UCSD-AML1 (cell line): ENCODE measurements around the gene CDH5.
A peak's percentile ranks its signal among the peaks of the same experiment; 100 is the strongest.

ENCODE experiments used
- DNase-seq: peaks from one replicate; lab custom pipeline; 2025; ENCODE audit not compliant: unreplicated experiment; lab: John Stamatoyannopoulos, UW

Gene CDH5

DNA sequence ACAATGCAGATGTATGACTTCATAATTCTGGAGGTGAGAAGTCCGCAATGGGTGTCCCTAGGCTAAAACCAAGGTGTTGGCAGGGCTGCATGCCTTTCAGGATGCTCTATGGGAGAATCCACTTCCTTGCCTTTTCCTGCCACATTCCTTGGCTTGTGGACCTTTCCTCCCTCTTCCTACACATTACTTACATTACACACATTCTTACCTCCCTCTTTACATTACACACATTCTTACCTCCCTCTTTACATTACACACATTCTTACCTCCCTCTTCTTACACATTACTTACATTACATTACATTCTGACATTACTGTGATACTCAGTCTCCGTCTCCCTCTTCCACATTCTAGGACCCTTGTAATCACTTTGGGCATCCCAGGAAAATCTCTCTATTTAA is 14.2 kb upstream of the CDH5 start:
- no peak for DNase-seq

DNA sequence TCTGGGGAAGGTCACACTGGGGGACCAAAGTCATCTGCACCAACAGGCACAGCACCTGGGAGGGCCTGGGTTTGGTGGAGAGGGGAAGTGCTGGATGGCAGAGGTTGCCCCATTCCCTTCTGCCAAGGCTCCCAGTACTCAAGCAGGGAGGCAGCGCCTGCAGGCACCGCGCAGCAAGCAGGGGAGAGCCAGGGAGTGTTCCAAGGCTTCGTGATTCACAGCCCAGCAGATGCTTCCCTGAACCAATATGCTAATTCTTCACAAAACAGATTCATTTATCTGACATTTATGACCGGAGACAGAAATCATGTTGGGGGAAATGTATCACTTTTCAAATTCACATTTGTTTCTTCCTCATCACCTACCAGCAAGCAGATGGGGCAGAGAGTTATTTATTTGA is 13.4 kb upstream of the CDH5 start:
- no peak for DNase-seq

DNA sequence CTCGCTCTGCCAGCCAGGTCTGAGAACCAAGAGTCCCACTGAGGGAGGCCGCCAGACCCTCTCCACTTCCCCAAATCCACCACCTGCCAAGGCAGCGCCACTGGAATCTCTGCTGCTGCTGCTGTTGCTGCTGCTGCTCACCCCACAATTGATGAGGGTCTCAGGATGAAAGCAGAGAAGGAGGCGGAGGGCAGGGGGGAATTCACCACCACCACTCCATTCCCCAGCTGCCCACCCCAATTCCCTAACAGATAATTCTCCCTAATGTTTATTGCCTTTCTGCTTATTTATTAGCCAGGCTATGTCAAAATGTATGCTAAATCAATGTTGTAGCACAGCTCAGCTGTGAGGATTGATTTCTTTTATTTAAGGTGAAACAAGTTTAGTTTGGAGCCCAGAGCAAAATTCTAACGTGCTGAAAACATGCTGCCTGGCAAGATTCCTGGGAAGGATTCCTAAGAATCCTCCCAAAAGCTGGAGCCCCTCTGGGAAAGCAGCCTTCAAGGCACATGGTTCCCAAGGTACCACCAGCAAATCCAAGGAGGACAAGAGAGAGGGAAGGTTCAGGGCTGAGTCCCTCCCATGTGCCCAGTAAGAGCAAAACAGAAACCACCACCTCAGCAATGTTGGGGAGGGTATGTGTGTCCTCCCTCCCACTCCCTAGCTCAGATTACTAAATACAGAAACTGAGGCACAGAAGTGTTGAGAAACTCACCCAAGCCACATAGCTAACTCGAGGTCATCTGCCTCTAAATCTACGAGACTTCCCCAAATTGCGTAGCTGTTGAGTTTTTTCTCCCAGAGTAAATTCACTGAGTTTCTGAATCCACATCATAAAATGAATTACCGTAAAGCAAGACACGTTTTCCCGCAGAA is 12.2 kb upstream of the CDH5 start:
- DNase-seq, result no peak

GRCh38 chr16:66355526-66355925 is 11.0 kb upstream of the CDH5 start:
- no peak for DNase-seq

DNA sequence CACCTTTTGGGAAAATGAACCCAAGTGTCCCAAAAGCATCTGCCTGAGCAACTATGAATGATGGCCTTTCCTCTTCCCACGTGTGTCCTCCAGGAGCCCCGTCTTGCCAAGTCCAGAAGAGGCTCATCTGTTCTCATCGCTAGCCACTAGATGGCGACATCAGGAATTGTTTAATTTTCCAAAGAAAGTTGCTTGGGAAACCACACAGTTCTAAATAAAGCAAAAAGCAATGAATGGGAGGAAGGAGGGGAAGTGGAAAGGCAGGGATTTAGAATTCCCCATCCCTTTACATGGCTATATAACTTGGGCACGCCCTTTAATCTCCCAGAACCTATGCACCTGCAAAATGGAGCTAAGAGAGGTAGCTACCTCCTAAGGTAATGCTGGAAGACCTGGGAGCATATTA is 9.0 kb upstream of the CDH5 start:
- DNase-seq, result peak; percentile 26

- DNase-seq, result no peak
Observed at GRCh38 chr16:66358231-66358630, 8.3 kb upstream of the CDH5 start.

DNA sequence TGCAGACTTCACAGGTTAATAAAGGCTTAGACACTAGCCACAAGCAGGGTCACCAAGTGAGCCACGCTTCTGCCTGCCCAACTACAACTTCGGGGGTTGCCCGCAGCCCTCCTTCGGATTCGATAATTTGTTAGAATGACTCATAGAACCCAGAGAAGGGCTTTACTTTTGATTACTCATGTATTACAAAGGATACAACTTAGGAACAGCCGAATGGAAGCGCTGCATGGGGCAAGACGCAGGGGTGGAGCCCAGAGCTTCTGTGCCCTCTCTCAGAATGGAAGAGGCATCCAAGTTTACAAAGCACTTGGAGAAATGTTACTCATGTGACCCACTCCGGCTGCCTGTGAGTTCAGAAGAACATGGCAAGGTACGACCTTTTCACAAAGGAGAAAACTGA is 7.5 kb upstream of the CDH5 start:
- DNase-seq, result no peak

DNA sequence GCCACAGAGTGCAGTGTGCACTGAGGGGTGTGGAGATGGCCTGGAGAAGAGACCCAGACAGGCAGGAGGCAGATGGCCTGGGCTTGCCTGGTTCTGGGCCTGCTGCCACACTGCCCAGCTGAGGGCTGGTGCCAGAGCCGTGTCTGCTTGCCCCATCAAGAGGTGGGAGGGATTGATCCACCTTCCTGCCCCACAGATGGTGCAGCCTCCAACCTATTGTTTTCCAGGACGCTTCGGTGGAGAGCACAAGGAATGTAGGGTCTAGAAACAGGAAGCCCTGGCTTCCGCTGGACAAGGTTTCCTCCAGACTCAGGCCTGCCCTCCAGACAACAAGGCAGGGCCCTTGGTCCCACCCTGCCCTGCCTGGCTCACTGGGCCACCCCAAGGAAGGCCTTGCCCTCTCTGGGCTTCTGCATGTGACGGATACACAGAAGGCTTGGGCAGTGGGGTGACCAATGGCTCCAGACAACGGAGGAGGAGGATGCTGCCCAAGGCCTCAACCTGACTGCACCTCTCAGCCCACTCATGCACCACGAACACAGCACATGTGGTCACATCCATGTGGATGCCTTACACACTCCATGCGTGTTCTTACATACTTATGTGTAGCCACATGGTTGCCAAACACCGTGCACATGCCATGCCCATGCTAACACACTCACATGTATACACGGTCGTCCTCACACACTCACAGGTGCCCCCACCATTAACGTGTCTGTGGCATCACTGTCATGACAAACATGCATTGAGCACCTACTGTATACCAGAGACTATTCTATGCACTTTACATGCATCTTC is 6.5 kb upstream of the CDH5 start:
- DNase-seq, result peak; percentile 52

DNA sequence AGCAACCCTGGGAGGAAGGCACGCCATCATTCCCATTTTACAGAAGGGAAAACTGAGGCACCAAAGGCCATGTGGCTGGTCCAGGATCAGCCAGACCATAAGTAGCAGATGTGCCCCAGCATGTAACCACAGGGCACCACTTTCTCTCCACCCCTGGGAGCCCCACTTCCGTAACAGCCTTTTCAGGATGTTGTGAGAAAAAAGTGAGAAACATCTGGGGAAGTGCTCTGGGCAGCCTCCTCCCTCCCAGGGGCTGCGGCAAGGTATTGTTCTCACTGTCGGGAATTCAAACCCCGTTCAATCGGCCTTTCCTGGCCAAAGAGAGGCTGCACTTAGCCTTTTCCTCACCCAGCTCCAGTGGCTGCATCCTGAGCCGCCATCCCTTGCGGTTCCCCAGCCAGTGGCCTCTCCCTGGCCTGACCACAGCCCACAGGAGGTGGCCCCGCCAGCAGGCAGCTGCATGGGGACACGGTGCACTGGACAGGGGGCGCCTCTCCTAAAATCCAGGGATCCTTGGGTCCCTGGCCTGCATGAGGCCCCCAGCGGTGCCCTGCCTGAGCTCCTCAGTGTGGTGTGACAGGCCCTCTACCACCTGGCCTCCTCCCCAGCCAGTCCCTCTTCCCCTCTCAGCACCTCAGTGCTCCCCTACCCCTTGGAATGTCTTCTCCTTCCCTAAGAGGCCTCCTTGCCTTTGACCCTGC is 5.7 kb upstream of the CDH5 start:
- DNase-seq, result peak; percentile 80

GRCh38 chr16:66361604-66362135 is 4.8 kb upstream of the CDH5 start:
- DNase-seq, result peak; percentile 30

- no peak for DNase-seq
Observed at GRCh38 chr16:66363211-66363777, 3.2 kb upstream of the CDH5 start.

DNA sequence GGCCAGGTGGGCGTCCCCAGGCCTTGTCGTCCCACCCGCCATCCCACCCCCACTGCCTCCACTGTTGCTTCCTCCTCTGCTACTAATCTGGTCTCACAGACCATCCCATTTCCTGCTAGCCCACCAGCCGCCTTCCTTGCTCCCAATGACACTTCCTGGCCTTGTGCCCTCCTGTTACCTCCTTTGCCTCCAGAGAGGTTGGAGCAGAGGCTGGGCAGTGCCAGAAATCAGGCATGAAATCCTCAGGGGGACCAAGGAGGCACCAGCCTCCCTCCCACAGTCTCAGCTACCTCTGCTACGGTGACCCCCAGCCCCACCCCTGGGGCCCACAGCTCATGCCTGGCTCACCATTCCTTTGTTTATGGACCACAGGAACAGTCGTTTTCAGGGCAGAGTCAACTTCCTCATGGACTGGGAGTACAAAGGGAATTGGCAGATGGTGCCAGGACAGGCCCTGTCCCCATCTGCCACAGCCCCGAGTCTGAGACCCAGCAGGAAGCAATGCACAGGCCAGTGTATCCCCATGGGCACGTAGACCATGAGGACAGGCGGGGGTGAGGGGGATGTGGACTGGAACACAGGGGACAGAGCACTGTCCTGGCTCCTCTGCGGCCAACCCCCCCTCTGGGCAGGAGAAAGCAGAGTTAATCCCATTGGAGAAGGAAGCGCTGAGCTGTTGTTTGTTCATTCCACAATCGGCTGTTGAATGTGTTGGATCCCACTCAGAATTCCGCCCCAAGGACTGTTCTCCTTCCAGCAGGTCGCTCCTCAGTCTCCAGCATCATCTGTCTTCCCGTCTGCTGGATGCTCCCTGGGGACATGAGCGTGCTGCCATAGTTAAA is 2.2 kb upstream of the CDH5 start:
- peak; percentile 61 for DNase-seq

GRCh38 chr16:66364959-66365306 is 1.6 kb upstream of the CDH5 start:
- DNase-seq, result no peak

DNA sequence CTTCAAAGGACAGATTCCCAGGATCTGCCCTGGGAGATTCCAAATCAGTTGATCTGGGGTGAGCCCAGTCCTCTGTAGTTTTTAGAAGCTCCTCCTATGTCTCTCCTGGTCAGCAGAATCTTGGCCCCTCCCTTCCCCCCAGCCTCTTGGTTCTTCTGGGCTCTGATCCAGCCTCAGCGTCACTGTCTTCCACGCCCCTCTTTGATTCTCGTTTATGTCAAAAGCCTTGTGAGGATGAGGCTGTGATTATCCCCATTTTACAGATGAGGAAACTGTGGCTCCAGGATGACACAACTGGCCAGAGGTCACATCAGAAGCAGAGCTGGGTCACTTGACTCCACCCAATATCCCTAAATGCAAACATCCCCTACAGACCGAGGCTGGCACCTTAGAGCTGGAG is 840 bp upstream of the CDH5 start:
- DNase-seq, result no peak

DNA sequence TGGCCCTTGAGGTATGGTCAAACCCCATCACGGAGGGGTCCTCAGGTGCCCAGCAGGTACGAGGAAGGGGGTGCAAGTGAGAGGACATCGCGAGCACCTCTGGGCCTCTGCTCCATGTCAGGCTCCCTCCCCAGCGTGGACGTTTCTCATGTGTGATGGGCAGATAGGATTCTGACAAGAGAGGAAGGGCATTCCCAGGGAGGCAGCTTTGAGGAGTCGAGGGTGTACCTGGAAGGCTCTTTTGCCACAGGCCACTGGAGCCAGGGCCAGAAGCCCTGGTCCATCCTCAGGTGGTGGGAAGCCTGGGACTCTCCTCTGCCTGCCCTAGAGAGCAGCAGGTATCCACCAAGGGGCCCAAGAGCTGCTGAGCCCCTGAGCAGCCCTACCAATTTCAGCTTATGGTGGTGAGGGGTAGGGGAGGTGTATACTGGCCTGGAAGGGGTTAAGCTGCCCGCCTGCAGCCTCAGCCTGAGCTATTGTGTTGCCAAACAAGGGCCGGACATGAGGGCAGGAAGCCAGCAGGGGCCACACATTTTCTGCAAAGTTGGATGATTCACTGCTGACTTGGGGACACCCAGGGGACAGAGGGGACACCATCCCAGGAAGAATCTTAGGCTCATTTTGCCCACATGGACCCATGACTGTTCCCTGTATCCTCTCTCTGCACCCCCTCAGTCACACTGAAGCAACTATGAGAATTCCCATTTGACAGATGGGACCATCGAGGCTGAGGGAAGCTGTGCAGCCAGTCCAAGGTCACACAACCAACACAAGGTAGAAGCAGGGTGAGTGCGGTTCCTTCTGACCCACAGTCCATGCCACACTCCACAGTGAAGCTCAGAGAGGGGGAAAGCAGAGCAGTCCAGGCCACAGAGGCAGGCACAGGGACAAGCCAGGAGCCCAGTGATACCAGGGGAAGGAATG is 1.7 kb downstream of the CDH5 start:
- DNase-seq, result peak; percentile 72

DNA sequence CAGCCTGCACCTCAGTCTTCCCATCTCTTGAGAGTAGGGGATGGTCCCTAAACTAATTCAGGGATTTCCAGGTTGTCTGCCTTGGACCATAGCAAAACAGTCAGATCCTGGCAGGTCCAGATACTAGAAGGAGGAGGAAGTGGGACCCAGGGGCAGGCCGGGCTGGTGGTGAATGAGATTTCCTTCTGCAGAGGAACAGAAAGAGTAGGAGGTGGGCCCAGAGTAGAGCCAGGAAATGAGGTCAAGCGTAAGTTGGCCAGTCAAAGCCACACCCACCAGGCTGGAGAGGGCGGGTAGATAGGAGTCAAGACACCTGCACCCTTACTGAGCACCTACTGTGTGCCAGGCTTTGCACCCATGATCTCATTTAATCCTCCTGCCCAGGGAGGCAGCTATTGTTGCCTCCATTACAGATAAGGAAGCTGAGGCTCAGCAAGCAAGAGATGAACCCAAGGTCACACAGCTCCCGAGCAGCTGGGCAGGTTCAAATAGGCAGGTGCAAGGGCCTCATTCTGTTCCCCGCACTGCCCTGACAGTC is 2.6 kb downstream of the CDH5 start:
- peak; percentile 79 for DNase-seq

DNA sequence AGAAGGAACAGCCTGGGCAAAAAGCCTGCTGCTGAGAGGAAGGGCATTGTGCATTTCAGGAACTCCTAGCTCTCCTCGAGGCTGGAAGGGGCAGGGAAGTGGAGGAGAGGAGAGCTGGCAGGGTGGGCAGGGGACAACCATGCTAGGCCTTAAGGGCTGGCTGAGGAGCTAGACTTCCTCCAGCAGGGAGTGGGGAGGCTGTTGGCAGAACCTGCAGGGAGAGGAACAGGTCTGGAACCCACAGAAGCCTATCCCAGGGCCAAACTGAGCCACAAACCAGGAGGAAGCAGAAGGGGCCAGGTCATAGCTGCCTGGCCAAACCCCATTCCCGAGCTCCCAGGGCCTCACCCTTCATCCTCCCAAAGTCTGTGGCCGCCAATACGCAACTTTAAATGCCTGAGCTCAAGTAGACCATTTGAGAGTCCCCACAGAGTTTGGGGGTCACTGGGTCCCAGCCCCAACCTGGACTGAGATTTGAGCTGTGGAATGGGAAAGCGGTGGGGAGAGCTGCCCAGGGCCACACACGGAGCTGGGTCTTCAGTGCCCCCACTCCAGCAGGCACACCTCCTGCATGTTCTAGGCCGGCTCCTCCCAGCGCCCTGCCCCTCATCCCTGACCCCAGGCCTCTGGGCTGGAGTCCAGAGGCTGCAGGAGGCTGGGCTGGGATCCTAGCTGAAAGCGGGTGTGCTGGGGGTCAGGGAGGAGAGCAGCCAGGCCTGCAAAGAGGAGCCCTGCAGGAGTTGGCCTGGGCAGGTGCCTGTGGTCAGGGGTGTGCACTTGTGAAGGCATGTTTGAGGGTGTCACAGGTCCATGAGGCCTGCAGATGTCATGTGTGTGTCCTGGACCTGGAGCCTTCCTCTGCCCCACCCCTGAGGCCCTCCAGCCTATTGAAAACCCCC is 4.5 kb downstream of the CDH5 start:
- DNase-seq, result no peak
